Thyroid gland (tissue), 4 donors: ENCODE results near the gene UBE2QL1.

Experiments used
- CTCF ChIP-seq, 6 experiments: fragments of 200-600 bp in 3 of 6; fragments of 450-650 bp in 3 of 6; sonication (generic) in 3 of 6; IDR thresholded peaks; one replicate each; pipeline ENCODE4 v1.5.1; 2016 to 2019; ENCODE audit warnings: antibody characterized with exemption in 6 of 6, mild to moderate bottlenecking in 2 of 6, inconsistent platforms in 1 of 6, moderate library complexity in 1 of 6
- POLR2A ChIP-seq, 2 donors: fragments of 450-650 bp; IDR thresholded peaks; one replicate each; pipeline ENCODE4 v1.6.1; 2017; ENCODE audit warnings: antibody characterized with exemption in 2 of 2, mild to moderate bottlenecking in 2 of 2, moderate library complexity in 1 of 2

- TF ChIP-seq POLR2A (IDR thresholded peaks at IDR 0.05) (no peak), CTCF (IDR thresholded peaks at IDR 0.05) (no peak)
These were observed 27.6 kb downstream of the UBE2QL1 start for GRCh38 chr5:6476313-6476661.
